Middle frontal gyrus (tissue), 1 donor: ENCODE measurements around the gene GAK.
"Not testable (repeated sequence)": the region's sequence is repeated elsewhere in the genome, so short reads cannot be mapped to it uniquely, and the experiment has no call there.

Experiments
- DNase-seq: peaks from one replicate; pipeline ENCODE4 v3.0.0-alpha.2; 2015; ENCODE audit warnings: low spot score; ENCODE audit errors: extremely low spot score

Gene GAK

GRCh38 chr4:931960-932712, at the start of gene GAK, which contains the start of gene TMEM175:
Gene GAK, minus strand, starts transcription at chr4:932316. Its CDS starts 129 bp downstream, at chr4:932187.
Gene TMEM175, plus strand, starts transcription at chr4:932460. Its CDS starts 15,280 bp downstream, at chr4:947740.
- DNase-seq = peak; percentile 97

- DNase-seq = no peak
Measured at GRCh38 chr4:978957-979701, 47.0 kb upstream of the GAK start.

- DNase-seq = not testable (repeated sequence)
Measured at GRCh38 chr4:976016-976415, 43.9 kb upstream of the GAK start.

- no peak for DNase-seq
Measured at GRCh38 chr4:974668-975067, 42.6 kb upstream of the GAK start.

GRCh38 chr4:973431-974397, 41.6 kb upstream of the GAK start, which contains the start of gene DGKQ:
Gene DGKQ, minus strand, starts transcription at chr4:973569. Its CDS starts 87 bp downstream, at chr4:973482.
- peak; percentile 76 for DNase-seq

GRCh38 chr4:972651-973424, 40.7 kb upstream of the GAK start:
- DNase-seq = no peak

- DNase-seq = no peak
Measured at GRCh38 chr4:971666-972500, 39.8 kb upstream of the GAK start.

- DNase-seq = no peak
Measured at GRCh38 chr4:970854-971520, 38.9 kb upstream of the GAK start.

GRCh38 chr4:970046-970745, 38.1 kb upstream of the GAK start:
- DNase-seq = no peak

GRCh38 chr4:968621-969394, 36.7 kb upstream of the GAK start:
- DNase-seq = no peak

- no peak for DNase-seq
Measured at GRCh38 chr4:968221-968620, 36.1 kb upstream of the GAK start.

- DNase-seq = no peak
Measured at GRCh38 chr4:967113-968104, 35.3 kb upstream of the GAK start.

- no peak for DNase-seq
Measured at GRCh38 chr4:966266-967112, 34.4 kb upstream of the GAK start.

- DNase-seq = no peak
Measured at GRCh38 chr4:965766-966134, 33.6 kb upstream of the GAK start.

GRCh38 chr4:965048-965765, 33.1 kb upstream of the GAK start:
- DNase-seq = no peak
